Measurements from ENCODE around the gene UNG.

The UNG gene

DNA sequence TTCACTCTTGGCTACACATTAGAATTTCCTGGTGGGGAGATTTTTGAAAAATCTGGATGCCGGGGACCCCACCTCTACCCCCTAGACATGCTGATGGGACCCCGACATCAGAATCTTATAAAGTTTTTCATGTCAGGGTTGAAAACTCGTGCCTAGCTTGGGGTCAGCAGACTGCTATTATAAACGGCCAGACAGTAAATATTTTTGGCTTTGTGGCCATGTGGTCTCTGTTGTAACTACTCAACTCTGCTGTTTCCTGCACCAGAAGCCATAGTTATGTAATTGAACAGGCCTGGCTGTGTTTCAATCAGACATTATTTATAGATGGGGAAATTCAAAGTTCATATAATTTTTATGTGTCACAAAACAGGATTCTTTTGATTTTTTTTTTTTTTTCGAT lies 60.6 kb downstream of the UNG start:
- no peak for DNase-seq

DNA sequence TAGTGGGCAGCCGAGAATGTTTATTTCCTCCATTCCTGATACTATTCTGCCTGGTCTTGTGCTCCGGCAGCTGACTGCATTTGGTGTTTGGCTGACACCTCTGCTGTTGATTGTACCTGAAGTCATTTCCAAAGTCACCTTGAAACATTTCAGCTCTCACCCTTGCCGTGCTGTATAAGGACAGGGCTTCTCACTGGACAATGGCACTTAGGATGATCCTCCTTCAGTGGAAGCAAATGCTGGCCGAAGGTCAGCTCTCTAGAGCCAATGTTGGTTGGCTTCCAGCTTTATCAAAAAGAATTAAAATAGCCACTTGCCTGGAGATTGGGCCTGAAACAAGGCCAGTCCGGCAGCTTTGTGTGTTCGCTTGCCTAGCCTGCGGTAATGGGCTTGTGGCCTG lies 63.0 kb downstream of the UNG start:
- DNase-seq: no peak
